K562 (cell line): ENCODE measurements around the gene RPH3AL. TPM values are rescaled to one million over a fixed set of nuclear protein-coding genes. Genes with fewer than 3 reads are reported as not detected.

Experiments used
- ATAC-seq: fragments of 200-7000 bp; cut with Tn5 transposase; 3 replicates; pipeline ENCODE4 v1.9.1; 2020; ENCODE audit warnings: moderate library complexity
- BruUV-seq: library from RNA; stranded (reverse); fragments of 400-500 nt; replicated peaks from 2 replicates; lab custom pipeline; 2021; lab: Mats Ljungman, UMichigan
- CTCF ChIA-PET: fragments of 300-600 bp; formaldehyde crosslinking; extraction: SDS; loops from one replicate; lab custom pipeline; 2021; ENCODE audit warnings: low intra/inter-chr PET ratio; lab: Yijun Ruan, JAX
- POLR2A ChIA-PET: fragments of 300-600, 350-650 bp; sonication (Branson Sonifier 250); formaldehyde crosslinking; extraction: SDS; loops from one replicate; lab custom pipeline; 2021; ENCODE audit warnings: antibody characterized with exemption, inconsistent platforms; lab: Yijun Ruan, JAX
- DNase-seq, 4 experiments: peaks; one replicate each; pipeline versions ENCODE4 v3.0.0 to v3.0.0-alpha.2; 2011 to 2018; ENCODE audit warnings: low spot score in 3 of 4, mixed read lengths in 3 of 4; ENCODE audit errors: extremely low read depth in 1 of 4
- FAIRE-seq: peaks from 2 replicates; lab custom pipeline; 2011; peaks lifted over from hg19 to GRCh38; lab: Jason Lieb, UNC
- H2AFZ ChIP-seq: 2 replicates; pipeline ENCODE4 v1.6.0; 2011; ENCODE audit warnings: low read depth, low read length, control low read depth, inconsistent platforms
- H3K27ac ChIP-seq: fragments of 200-600 bp; 3 replicates; pipeline ENCODE4 v1.8.0; 2011; ENCODE audit warnings: low read depth, mild to moderate bottlenecking, control low read depth, inconsistent platforms, low read length, moderate library complexity, mixed read lengths; ENCODE audit errors: extremely low read depth
- H3K27me3 ChIP-seq, 2 experiments: fragments of 300-600 bp in 1 of 2; 2 replicates in 1 of 2; 3 replicates in 1 of 2; pipeline versions ENCODE4 v1.6.0 to v1.8.0; 2011; ENCODE audit warnings: inconsistent platforms in 2 of 2, low read length in 2 of 2, mild to moderate bottlenecking in 1 of 2, mixed read lengths in 1 of 2, moderate library complexity in 1 of 2; ENCODE audit not compliant: control insufficient read depth in 2 of 2, insufficient read depth in 2 of 2
- H3K36me3 ChIP-seq: fragments of 300-600 bp; 3 replicates; pipeline ENCODE4 v1.8.0; 2011; ENCODE audit warnings: mild to moderate bottlenecking, low read length, inconsistent platforms; ENCODE audit not compliant: control insufficient read depth, insufficient read depth
- H3K4me1 ChIP-seq, 2 experiments: fragments of 200-600 bp in 1 of 2; replicated peaks in 1 of 2; 2 replicates in 1 of 2; 3 replicates in 1 of 2; pipeline versions ENCODE4 v1.5.1 to v1.8.0; 2011; ENCODE audit warnings: inconsistent platforms in 2 of 2, low read length in 2 of 2, mild to moderate bottlenecking in 1 of 2, mixed read lengths in 1 of 2, moderate library complexity in 1 of 2; ENCODE audit not compliant: control insufficient read depth in 2 of 2, insufficient read depth in 2 of 2
- H3K4me2 ChIP-seq: 2 replicates; pipeline ENCODE4 v1.6.1; 2011; ENCODE audit warnings: low read length, control low read depth, inconsistent platforms, mixed read lengths; ENCODE audit not compliant: insufficient read depth
- H3K4me3 ChIP-seq: fragments of 200-600 bp; sonication (generic), shearing (Covaris generic); 2 replicates; pipeline ENCODE4 v1.5.1; 2016; ENCODE audit warnings: control low read depth, inconsistent platforms
- H3K79me2 ChIP-seq: fragments of 200-600 bp; 3 replicates; pipeline ENCODE4 v1.8.0; 2011; ENCODE audit warnings: low read length, inconsistent platforms; ENCODE audit not compliant: control insufficient read depth, insufficient read depth
- H3K9ac ChIP-seq, 2 experiments: 2 replicates each; pipeline versions ENCODE4 v1.6.0 to v1.6.1; 2011; ENCODE audit warnings: low read depth in 2 of 2, low read length in 2 of 2, control low read depth in 1 of 2, inconsistent platforms in 1 of 2, mild to moderate bottlenecking in 1 of 2, mixed read lengths in 1 of 2; ENCODE audit not compliant: insufficient read depth in 1 of 2
- H3K9me1 ChIP-seq: one replicate; pipeline ENCODE4 v1.6.0; 2011; ENCODE audit warnings: inconsistent platforms, mild to moderate bottlenecking, low read length, moderate library complexity; ENCODE audit not compliant: control insufficient read depth, insufficient read depth
- H3K9me3 ChIP-seq: replicated peaks from 2 replicates; pipeline ENCODE4 v1.5.1; 2011; ENCODE audit warnings: low read depth, low read length, inconsistent platforms; ENCODE audit not compliant: control insufficient read depth, insufficient read depth
- H4K20me1 ChIP-seq: replicated peaks from 2 replicates; pipeline ENCODE4 v1.6.1; 2011; ENCODE audit warnings: low read length, inconsistent platforms, mixed read lengths; ENCODE audit not compliant: control insufficient read depth, insufficient read depth
- MNT ChIP-seq, 2 experiments: fragments of 450-650 bp; conservative IDR thresholded peaks; 2 replicates each; pipeline ENCODE4 v1.6.1; 2017; ENCODE audit warnings: mild to moderate bottlenecking in 2 of 2, moderate library complexity in 2 of 2
- NR2C1 ChIP-seq, 2 experiments: fragments of 450-650 bp; IDR thresholded peaks; 2 replicates each; pipeline ENCODE4 v1.6.1; 2017; ENCODE audit warnings: mild to moderate bottlenecking in 2 of 2, antibody characterized with exemption in 1 of 2, inconsistent platforms in 1 of 2, missing compliant biosample characterization in 1 of 2, missing genetic modification characterization in 1 of 2
- SIN3A ChIP-seq, 2 experiments: fragments of 150-350 bp in 1 of 2; IDR thresholded peaks; 2 replicates each; pipeline ENCODE4 v1.6.1; 2011 to 2016; ENCODE audit warnings: borderline replicate concordance in 2 of 2, low read depth in 2 of 2, low read length in 2 of 2, mild to moderate bottlenecking in 2 of 2, moderate library complexity in 2 of 2; ENCODE audit not compliant: control insufficient read depth in 1 of 2
- WGBS: fragments of 100-300 bp; shearing (Covaris generic); methylation state at CpG from one replicate; pipeline ENCODE4 v1.1.6; 2016; ENCODE audit warnings: low coverage, mixed read lengths; ENCODE audit not compliant: insufficient coverage; ENCODE audit errors: missing lambda C conversion rate; 5-methylcytosine and 5-hydroxymethylcytosine counted together
- in situ Hi-C: fragments of 300-500 bp; cut with MboI; formaldehyde crosslinking; loops from 4 replicates; pipeline ENCODE4 v1.15.0; 2018; ENCODE audit warnings: inconsistent platforms, mixed read lengths
- intact Hi-C: fragments of 100-400 bp; cut with micrococcal nuclease; formaldehyde crosslinking; loops from 2 replicates; pipeline ENCODE4 v1.14.2; 2022
- polyA plus RNA-seq, 8 experiments: library from polyadenylated mRNA; depleted of rRNA in 4 of 8; stranded (reverse) in 5 of 8; unstranded in 3 of 8; fragments of >200 nt; fragmentation: Nextera tagmentation in 2 of 8; fragmentation: Illumina TruSeq in 1 of 8; extraction: Ambion mirVana in 2 of 8; extraction: Trizol in 1 of 8; gene quantifications; 2 replicates each; pipeline versions ENCODE4 v1.2.1 to v1.2.3, GENCODE V29; 2011 to 2014; ENCODE audit warnings: inconsistent platforms in 1 of 8, missing spikeins in 1 of 8
- total RNA-seq, 7 experiments: library from RNA; depleted of rRNA in 6 of 7; stranded (reverse); fragments of >200 nt in 6 of 7; fragmentation: Illumina TruSeq in 2 of 7; extraction: Trizol in 2 of 7; gene quantifications; 2 replicates each; pipeline versions ENCODE4 v1.2.1 to v1.2.3, GENCODE V29; 2011 to 2021; ENCODE audit warnings: low replicate concordance in 1 of 7
- TF ChIP-seq, protein P1 (sequence below): fragments of 450-650 bp; formaldehyde crosslinking; IDR thresholded peaks from 2 replicates; pipeline ENCODE4 v1.4.0; 2022; ENCODE audit warnings: missing genetic modification characterization

Gene RPH3AL
- total and polyA plus RNA-seq, 9 of the 15 experiments (the other 6 are each of a cell fraction or from before 2014, with no cell fraction given) = 0.18 to 1.7 (median 0.39) TPM

DNA sequence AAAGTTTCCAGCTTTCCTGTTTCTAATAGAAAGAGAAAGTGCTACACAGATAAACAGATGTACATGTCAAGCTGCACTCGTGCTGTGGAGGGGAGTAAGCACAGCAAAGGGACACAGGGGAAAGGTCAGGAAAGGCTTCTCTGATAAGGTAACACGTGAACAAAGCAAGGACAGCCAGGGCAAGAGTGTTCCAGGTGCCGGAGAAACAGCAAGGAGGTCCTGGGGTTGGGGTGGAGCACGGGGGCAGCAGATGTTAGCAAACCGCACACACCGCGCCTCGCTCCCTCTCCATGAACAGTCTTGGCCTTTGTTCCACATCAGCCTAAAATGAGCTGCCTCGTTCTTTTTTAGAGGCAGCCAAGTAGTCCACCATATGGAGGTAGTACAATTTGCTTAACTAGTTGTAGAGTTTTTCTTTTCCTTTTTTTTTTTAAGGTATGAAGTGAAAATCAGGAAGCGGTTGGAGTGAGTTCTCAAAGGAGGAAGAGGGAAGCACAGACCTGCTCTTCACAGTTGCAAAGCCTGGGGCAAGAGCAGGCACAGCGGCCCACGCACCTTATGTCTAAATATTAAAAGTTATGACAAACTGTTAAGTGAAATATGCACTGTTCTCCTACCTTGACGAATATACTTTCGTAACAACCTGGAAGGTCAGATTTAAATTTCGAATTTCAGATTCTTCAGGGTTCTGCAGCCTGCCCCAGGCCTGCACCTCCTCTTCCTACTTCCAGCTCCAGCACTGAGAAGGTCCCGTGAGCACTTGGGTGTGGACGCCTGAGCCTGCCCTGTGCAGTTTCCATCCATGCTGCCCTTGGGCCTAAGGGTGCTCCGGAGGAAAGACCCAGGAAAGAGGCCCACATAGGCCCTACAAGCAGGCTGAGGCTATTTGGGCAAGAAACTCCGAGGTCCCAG is 41.5 kb upstream of the RPH3AL start:
- whole genome bisulfite sequencing = 8% methylated on average over 15 of the region's 19 CpGs
- intact Hi-C loops (no loop called here), in situ Hi-C loops (no loop called here)
- ATAC-seq (no peak), DNase-seq (peak in 2 of 4 experiments; percentile 25 to 49), FAIRE-seq (no peak)
- Histone ChIP-seq H3K27me3 (peaks cover 6 to 26% of the 10 kb centered on the region in 2 experiments; a peak in 4 of 5 replicates), H3K4me1 (peaks cover 0 to 4% of the 10 kb centered on the region in 2 experiments; a peak in 1 of 5 replicates), H3K4me2 (peak overlapping the region; percentile 49), H3K9me3 (no peaks in the 10 kb centered on the region), H3K36me3 (no peaks in the 10 kb centered on the region), H3K9ac (peak overlapping the region in 1 of 2 experiments; percentile 61; a peak in 1 of 4 replicates), H3K4me3 (no peak overlapping the region), H2AFZ (peak overlapping the region; percentile 55), H3K27ac (no peak overlapping the region), H3K79me2 (no peaks in the 10 kb centered on the region), H4K20me1 (no peaks in the 10 kb centered on the region), H3K9me1 (no peaks in the 10 kb centered on the region)
- ChIA-PET POLR2A (interaction anchor here (0.7 kb wide), 1 partner anchor 13 kb away, joined by 3 read pairs; no protein-coding TSS in a partner anchor), CTCF (interaction anchor here (0.6 kb wide), 1 partner anchor 15 kb away, joined by 3 read pairs; no protein-coding TSS in a partner anchor)
- no TSS peak for BruUV-seq
- TF ChIP-seq MNT (conservative IDR thresholded peaks at IDR 0.05) = 0 out of 4 replicates have a peak, but pooled peaks of 1 of the 2 experiments have one; percentile 29
- TF ChIP-seq SIN3A (IDR thresholded peaks at IDR 0.05; ENCODE audit: borderline replicate concordance in 2 of 2, control insufficient read depth in 1 of 2, low read depth in 2 of 2, low read length in 2 of 2) = no peak
- TF ChIP-seq, protein P1, sequence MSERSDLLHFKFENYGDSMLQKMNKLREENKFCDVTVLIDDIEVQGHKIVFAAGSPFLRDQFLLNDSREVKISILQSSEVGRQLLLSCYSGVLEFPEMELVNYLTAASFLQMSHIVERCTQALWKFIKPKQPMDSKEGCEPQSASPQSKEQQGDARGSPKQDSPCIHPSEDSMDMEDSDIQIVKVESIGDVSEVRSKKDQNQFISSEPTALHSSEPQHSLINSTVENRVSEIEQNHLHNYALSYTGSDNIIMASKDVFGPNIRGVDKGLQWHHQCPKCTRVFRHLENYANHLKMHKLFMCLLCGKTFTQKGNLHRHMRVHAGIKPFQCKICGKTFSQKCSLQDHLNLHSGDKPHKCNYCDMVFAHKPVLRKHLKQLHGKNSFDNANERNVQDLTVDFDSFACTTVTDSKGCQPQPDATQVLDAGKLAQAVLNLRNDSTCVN (CRISPR knock-in tag) = no peak
- peak; percentile 68; the same call in 1 of the 2 replicates for TF ChIP-seq NR2C1 (IDR thresholded peaks at IDR 0.05)
- TF ChIP-seq NR2C1 (tag; IDR thresholded peaks at IDR 0.05) = peak; percentile 85
